Vagina (tissue), 2 donors: ENCODE results near the gene KLF14.

ENCODE experiments used
- POLR2A ChIP-seq, 2 donors: fragments of 450-650 bp; IDR thresholded peaks; one replicate each; pipeline ENCODE4 v1.6.1; 2017; ENCODE audit warnings: antibody characterized with exemption in 2 of 2, mild to moderate bottlenecking in 2 of 2, moderate library complexity in 2 of 2
- TF ChIP-seq, protein P1 (sequence below), 3 experiments: fragments of 450-650 bp in 2 of 3; fragments of 200-600 bp in 1 of 3; sonication (generic) in 1 of 3; IDR thresholded peaks; one replicate each; pipeline ENCODE4 v1.5.1; 2017 to 2019; ENCODE audit warnings: antibody characterized with exemption in 3 of 3, mild to moderate bottlenecking in 2 of 3, moderate library complexity in 2 of 3

GRCh38 chr7:130695840-130696239, 38.2 kb downstream of the KLF14 start:
- TF ChIP-seq, protein P1, sequence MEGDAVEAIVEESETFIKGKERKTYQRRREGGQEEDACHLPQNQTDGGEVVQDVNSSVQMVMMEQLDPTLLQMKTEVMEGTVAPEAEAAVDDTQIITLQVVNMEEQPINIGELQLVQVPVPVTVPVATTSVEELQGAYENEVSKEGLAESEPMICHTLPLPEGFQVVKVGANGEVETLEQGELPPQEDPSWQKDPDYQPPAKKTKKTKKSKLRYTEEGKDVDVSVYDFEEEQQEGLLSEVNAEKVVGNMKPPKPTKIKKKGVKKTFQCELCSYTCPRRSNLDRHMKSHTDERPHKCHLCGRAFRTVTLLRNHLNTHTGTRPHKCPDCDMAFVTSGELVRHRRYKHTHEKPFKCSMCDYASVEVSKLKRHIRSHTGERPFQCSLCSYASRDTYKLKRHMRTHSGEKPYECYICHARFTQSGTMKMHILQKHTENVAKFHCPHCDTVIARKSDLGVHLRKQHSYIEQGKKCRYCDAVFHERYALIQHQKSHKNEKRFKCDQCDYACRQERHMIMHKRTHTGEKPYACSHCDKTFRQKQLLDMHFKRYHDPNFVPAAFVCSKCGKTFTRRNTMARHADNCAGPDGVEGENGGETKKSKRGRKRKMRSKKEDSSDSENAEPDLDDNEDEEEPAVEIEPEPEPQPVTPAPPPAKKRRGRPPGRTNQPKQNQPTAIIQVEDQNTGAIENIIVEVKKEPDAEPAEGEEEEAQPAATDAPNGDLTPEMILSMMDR (IDR thresholded peaks at IDR 0.05) = no peak
- no peak for TF ChIP-seq POLR2A (IDR thresholded peaks at IDR 0.05)
